Activated CD8-positive, alpha-beta memory T cell treated with anti-CD3 and anti-CD28 coated beads, Interleukin-2, amount 50 U/mL, for 48 hours (primary cell): ENCODE data around the gene MSH3.
A peak's percentile ranks its signal among the peaks of the same experiment; 100 is the strongest.
"Not testable (repeated sequence)": the region's sequence is repeated elsewhere in the genome, so short reads cannot be mapped to it uniquely, and the experiment has no call there.

Experiments used
- DNase-seq: peaks from one replicate; pipeline ENCODE4 v3.0.0-alpha.2; 2020

The MSH3 gene

DNA sequence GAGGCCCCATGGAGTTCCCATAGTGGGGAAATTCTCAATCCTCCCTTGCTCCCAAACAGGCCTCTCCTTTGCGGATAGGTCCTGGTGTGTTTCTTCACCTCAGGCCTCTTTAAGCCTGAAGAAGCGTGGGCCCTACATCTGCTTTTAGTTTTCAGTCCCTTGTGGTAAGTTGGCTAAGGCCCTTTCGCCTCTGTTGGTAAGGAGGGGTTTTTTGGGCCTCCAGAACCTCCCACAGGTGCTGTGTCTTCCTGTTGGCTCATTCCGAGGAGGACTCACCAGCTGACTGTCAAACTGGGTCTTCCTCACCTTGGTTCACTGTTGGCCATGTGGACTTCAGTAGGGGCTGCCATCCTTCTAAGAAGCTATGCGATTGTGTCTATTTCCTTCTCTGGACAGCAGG lies 56.8 kb downstream of the MSH3 start:
- DNase-seq = no peak

DNA sequence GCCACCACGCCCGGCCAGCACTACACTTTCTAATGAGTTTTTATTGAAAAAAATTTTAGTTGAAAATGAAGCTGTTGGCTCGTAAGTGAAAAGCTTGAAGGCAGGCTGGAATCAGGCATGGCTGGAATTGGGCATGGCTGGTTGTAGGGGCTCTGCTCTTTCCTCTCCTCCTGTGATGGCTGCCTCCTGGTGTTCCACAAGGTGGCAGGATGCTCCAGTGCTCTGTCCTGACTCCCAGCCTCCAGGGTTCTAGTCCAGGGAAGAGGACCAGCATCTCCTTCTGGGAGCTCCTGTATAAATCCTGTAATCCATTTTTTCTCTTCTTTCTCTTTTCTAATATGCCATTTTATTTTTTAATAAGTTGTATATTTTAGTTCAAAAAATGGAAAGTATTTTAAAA lies 57.5 kb downstream of the MSH3 start:
- no peak for DNase-seq

DNA sequence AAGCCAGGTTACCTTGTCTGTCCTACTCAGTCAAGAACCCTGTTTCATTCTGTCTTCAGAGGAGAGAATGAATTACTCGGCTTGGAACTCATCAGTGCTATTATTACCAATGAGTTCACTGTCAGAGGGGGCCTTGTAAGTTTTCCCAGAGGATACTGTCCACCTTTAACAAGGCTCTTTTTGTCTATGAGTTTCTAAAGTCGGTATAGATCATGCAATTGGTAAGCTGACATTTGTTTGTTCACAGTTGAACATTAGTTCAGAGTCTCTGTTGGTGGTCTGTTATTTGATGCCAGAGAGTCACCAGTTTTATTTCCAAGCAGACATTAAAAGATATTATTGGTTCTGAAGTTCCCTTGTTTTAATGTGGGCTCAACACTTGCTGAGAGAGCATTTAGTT lies 58.5 kb downstream of the MSH3 start:
- no peak for DNase-seq

GRCh38 chr5:80713631-80714030 lies 59.2 kb downstream of the MSH3 start:
- no peak for DNase-seq

DNA sequence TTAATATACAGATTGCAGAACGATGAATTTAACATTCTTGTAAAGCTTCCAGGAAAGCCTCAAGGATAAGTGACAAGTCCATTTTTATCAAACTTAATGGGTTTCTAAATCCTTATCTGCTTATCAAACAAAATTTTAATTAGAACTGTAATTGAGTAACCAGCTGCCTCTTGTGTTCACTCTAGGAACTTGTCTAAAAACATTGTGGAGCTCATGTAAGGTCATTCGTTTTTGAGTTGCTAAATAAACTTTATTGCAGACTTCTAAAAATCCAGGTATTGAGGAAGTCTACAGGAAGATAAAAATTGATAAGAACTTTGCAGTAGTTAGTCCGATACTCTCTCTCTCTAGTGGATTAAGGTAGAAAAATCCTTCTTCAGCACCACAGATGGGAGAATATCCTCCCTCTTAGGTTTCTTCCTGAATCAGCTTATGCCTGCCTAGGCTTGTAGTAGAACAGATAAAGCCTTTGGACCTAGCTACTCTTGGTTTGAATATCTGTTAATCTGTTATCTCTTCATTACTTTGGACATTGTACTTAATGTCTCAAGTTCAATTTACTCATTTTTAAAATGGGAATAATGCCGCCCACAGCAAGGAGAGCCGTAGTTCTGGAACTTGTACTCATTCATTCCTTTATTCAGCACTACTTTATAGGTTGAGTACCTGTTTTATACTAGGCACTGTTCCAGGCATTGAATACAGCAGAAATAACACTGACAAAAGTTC lies 60.3 kb downstream of the MSH3 start:
- no peak for DNase-seq

- no peak for DNase-seq
These were observed 61.4 kb downstream of the MSH3 start for GRCh38 chr5:80715887-80716286.

DNA sequence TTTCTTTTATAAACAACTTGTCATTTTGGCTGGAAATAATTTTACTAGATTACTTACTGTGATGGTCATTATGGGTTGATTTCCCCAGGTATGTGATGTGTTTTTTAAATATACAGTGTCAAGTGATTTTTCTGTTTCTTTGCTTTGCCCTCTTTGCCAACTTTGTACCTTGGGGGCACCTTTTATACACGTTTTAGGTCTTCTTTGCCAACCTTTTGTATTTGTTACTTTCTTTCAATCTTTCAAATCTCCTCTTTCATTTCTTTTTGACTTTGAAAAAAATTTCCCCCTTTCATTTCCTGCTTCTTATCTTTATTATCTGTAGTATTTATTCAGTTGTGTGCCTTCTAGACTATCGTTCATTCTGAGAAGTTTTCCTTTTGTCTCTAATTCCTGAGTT lies 65.7 kb downstream of the MSH3 start:
- no peak for DNase-seq

- DNase-seq = no peak
These were observed 68.5 kb downstream of the MSH3 start for GRCh38 chr5:80722916-80723315.

GRCh38 chr5:80725446-80725845 lies 71.0 kb downstream of the MSH3 start:
- DNase-seq = no peak

DNA sequence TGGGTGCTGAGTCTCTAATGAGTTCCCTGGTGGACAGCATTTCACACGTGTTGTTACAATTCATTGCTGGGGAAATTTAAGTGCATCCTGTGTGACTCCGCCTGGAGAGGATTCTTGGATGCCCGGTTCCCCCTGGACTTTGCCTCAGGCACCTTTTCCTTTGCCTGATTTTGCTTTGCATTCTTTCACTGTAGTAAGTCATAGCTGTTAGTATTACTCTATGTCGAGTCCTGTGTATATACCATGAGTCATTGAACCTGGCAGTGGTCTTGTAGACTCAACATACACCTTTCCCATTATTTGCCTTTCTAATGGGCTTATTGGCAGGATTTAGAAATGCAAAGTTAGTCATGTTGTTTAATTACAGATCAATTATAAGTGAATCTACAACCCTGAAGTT lies 82.3 kb downstream of the MSH3 start:
- DNase-seq = no peak

DNA sequence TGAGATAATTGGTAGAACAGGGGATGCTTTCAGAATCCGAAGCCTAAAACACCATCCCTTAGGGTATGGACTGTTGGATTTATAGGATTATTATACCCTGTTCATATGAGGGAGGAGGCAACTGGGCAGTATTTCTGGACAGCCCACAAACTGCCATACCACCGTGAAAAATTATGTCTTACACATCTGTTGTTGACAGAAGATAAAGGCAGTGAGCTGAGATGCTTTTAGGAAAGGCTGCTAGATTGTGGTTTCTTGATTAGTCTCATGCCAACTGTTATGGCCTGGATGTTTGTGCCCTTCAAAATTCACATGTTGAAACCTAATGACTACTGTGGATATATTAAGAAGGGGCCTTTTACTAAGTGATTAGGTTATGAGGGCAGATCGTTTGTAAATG lies 84.0 kb downstream of the MSH3 start:
- DNase-seq = no peak

- DNase-seq = no peak
These were observed 84.6 kb downstream of the MSH3 start for GRCh38 chr5:80739057-80739456.

- DNase-seq = no peak
These were observed 85.0 kb downstream of the MSH3 start for GRCh38 chr5:80739496-80739895.

GRCh38 chr5:80739898-80740297 lies 85.4 kb downstream of the MSH3 start:
- no peak for DNase-seq

DNA sequence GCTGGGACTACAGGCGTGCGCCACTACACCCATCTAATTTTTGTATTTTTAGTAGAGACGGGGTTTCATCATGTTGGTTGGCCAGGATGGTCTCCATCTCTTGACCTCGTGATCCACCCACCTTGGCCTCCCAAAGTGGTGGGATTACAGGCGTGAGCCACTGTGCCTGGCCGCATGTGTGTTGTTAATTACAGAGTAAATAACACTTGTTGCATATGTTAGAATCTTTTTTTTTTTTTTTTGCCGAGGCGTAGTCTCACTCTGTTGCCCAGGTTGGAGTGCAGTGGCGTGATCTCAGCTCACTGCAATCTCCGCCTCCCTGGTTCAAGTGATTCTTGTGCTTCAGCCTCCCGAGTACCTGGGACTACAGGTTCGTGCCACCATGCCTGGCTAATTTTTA lies 86.0 kb downstream of the MSH3 start:
- not testable (repeated sequence) for DNase-seq

GRCh38 chr5:80740999-80741398 lies 86.5 kb downstream of the MSH3 start:
- DNase-seq = no peak

- DNase-seq = no peak
These were observed 89.7 kb downstream of the MSH3 start for GRCh38 chr5:80744149-80744548.

- no peak for DNase-seq
These were observed 91.0 kb downstream of the MSH3 start for GRCh38 chr5:80745490-80745889.

GRCh38 chr5:80747922-80748321 lies 93.5 kb downstream of the MSH3 start:
- no peak for DNase-seq

DNA sequence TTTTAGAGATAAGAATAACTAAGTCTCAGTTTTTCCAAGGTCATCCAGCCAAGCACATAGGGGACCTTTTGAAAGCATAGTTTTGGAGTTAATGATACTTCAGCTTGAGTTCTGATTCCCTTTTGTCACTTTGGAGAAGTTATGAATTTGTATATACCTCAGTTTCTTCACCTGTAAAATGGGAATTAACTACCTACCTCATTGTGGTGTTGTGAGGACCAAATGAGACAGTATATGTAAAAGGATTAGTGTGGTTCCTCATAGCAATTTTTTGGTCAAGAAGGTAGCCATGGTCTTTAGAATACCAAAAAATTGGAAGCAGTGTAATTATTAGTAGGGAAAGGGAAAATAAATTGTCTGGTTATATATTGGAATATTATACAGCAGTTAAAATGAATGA lies 98.0 kb downstream of the MSH3 start:
- no peak for DNase-seq

GRCh38 chr5:80753712-80754111 lies 99.3 kb downstream of the MSH3 start:
- no peak for DNase-seq

DNA sequence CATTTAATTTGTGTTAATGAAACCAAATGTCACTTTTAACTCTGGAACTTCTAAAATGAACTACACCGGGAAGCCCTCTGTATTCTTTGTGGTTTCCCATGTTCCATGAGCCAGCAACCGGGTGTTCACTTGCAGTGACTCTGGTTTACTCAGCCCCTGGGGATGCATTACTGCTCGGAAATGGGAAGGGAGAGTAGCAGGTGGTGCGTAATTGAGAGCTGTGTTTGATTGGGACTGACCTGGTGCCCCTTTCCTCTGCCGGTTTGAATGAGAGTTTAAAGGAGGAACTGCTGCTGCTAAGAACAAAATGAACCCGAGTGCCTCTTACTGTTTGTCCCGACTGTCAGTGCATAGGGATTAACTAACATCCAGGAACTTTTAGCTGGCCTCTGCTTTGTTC lies 100.4 kb downstream of the MSH3 start:
- peak; percentile 69 for DNase-seq

DNA sequence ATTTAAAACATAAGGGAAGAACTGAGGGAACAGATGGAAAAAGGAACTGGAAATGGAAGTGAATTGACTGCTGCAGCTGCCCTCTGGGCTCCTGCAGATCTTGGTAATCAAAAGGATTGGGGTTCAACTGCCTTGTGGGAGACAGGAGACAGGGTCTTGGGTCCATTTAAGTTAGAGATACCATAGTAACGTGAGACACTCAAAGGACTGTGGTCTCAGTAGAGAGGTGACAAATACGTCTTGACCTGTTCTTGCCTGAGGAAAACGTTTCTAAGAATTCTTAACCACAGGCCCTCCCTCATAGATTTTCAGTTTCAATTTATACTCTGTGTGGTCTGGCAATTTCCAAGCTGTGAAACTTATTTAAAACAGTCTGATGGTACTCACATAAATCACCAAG lies 101.2 kb downstream of the MSH3 start:
- no peak for DNase-seq

DNA sequence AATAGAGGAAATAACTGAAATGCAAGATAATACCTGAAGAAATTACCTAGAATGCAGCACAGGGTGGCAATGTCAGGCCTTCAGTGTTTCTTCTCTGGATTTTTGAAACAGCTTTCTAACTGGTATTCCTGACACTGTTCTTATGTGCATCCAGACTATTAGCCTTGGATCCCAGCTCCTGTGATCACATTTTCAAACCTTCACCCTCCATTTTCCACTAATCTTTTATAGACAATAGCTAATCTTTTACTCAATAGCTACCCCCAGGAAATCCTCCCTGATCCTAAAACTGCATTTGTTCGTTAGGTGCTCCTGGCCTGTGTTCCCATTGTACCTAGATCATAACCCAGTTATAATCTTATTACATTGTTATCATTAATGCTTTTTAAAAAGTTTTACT lies 101.8 kb downstream of the MSH3 start:
- no peak for DNase-seq

DNA sequence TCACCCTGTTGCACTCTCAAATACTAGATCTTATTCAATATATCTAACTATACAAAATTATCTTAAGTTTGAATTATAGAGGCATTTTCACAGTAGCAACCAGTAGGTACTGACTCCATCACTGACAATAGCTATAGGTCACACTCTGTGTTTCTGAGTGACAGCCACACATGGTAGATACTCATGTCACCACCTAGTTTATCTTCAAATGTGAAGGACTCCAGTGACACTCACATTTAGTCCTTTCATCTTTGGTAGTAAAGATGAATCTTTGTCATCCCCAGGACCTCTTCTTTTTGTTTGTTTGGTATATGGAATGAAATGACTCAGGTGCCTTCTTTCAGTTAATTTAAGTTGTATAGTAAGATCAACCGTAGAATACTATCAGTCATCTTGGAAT lies 102.8 kb downstream of the MSH3 start:
- no peak for DNase-seq
